SK-N-SH (cell line): ENCODE data around the gene CHML.

ENCODE experiments used
- CTCF ChIP-seq: fragments of 200-600 bp; sonication (generic); IDR thresholded peaks from 2 replicates; pipeline ENCODE4 v1.6.1; 2017; ENCODE audit warnings: antibody characterized with exemption, mild to moderate bottlenecking, moderate library complexity
- EP300 ChIP-seq, 2 experiments: IDR thresholded peaks; 2 replicates each; pipeline versions ENCODE4 v1.4.0 to v1.6.1; 2012; ENCODE audit warnings: borderline replicate concordance in 1 of 2, low read depth in 1 of 2, low read length in 1 of 2
- EZH2phosphoT487 ChIP-seq: fragments of 200-600 bp; sonication (generic); IDR thresholded peaks from 2 replicates; pipeline ENCODE4 v1.6.1; 2017; ENCODE audit warnings: low read depth, mixed run types, mild to moderate bottlenecking, antibody characterized with exemption, moderate library complexity, borderline replicate concordance
- GABPA ChIP-seq: IDR thresholded peaks from 2 replicates; pipeline ENCODE4 v1.4.0; 2012; ENCODE audit warnings: low read depth, mild to moderate bottlenecking
- MAX ChIP-seq: IDR thresholded peaks from 2 replicates; pipeline ENCODE4 v1.4.0; 2012; ENCODE audit warnings: low read depth
- NRF1 ChIP-seq: IDR thresholded peaks from 2 replicates; pipeline ENCODE4 v1.6.1; 2012; ENCODE audit warnings: low read depth, mild to moderate bottlenecking, low read length
- POLR2AphosphoS5 ChIP-seq: IDR thresholded peaks from 2 replicates; pipeline ENCODE4 v1.6.1; 2012; ENCODE audit warnings: low read depth, low read length
- REST ChIP-seq: IDR thresholded peaks from 2 replicates; pipeline ENCODE4 v1.6.1; 2012; ENCODE audit warnings: mild to moderate bottlenecking, low read depth, low read length, moderate library complexity
- SIN3A ChIP-seq: IDR thresholded peaks from 2 replicates; pipeline ENCODE4 v1.6.1; 2012; ENCODE audit warnings: low read depth, mild to moderate bottlenecking, low read length, moderate library complexity, borderline replicate concordance
- SMC3 ChIP-seq: IDR thresholded peaks from 2 replicates; pipeline ENCODE4 v1.6.1; 2012; ENCODE audit warnings: low read depth, low read length, improper control_type of control experiment
- YY1 ChIP-seq: IDR thresholded peaks from 2 replicates; pipeline ENCODE4 v1.4.0; 2012; ENCODE audit warnings: low read depth, mild to moderate bottlenecking

GRCh38 chr1:241679404-241679803 lies 39.2 kb upstream of the CHML start:
- TF ChIP-seq SMC3 (no peak), CTCF (no peak), GABPA (no peak), SIN3A (no peak), POLR2AphosphoS5 (no peak), MAX (no peak), NRF1 (no peak), YY1 (no peak), EZH2phosphoT487 (no peak), REST (no peak), EP300 (IDR thresholded peaks at IDR 0.05; ENCODE audit: borderline replicate concordance in 1 of 2, low read depth in 1 of 2, low read length in 1 of 2) (no peak)
